ENCODE data around the gene TEX19. TPM values are rescaled to one million over a fixed set of nuclear protein-coding genes. Genes with fewer than 3 reads are reported as not detected.

The TEX19 gene
- total RNA-seq, 2 donors from 2014 or later, result not detected

- Histone ChIP-seq H3K27me3 (no peaks in the 10 kb centered on the region), H3K4me1 (no peaks in the 10 kb centered on the region), H3K27ac (no peak overlapping the region), H3K36me3 (replicated peaks in 1 of 2; ENCODE audit: insufficient read depth in 1 of 2, low read depth in 2 of 2) (peaks cover 0 to 3% of the 10 kb centered on the region in 2 donors), H3K9me3 (no peaks in the 10 kb centered on the region), H3K4me3 (no peak overlapping the region)
- TF ChIP-seq POLR2A (IDR thresholded peaks at IDR 0.05) (no peak), CTCF (IDR thresholded peaks at IDR 0.05) (no peak)
- no peak for ATAC-seq
- WGBS, 2 donors, result 91% methylated on average over 11 to 18 of the region's 18 CpGs
- intact Hi-C loops (cut with DNase I), result no loop called here
- DNase-seq, result no peak
These were observed 40.6 kb downstream of the TEX19 start for GRCh38 chr17:82399601-82400101.

- ATAC-seq, result no peak
- Histone ChIP-seq H3K4me1 (no peaks in the 10 kb centered on the region), H3K27ac (peak overlapping the region in 1 of 4 donors; percentile 16), H3K36me3 (replicated peaks in 1 of 2; ENCODE audit: insufficient read depth in 1 of 2, low read depth in 2 of 2) (peaks cover 0 to 3% of the 10 kb centered on the region in 2 donors), H3K9me3 (no peaks in the 10 kb centered on the region), H3K27me3 (no peaks in the 10 kb centered on the region), H3K4me3 (no peak overlapping the region)
- no peak for DNase-seq
- 59 to 71% methylated on average over 7 of the region's 7 CpGs for WGBS, 2 donors
- TF ChIP-seq CTCF (IDR thresholded peaks at IDR 0.05), result no peak
- no peak for TF ChIP-seq POLR2A (IDR thresholded peaks at IDR 0.05)
- intact Hi-C loops (cut with DNase I), result no loop called here
These were observed 41.2 kb downstream of the TEX19 start for GRCh38 chr17:82400206-82400605.

DNA sequence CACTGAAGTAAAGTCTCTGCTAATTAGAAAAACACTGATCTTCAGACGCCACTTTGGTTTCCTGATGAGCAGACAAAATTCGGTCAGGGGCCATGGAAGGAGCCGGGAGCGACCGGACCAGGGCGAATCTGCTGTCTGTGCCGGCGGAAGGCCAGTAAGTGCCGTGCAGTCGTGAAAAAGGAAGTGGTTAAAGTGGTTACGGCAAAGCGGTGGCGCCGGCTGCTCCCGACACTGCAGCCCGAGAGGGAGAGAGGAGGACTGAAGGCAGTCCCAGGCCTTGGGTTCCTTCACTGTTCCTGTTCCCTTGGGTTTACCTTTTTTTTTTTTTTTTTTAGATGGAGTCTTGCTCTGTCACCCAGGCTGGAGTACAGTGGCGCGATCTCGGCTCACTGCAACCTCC lies 41.8 kb downstream of the TEX19 start:
- TF ChIP-seq CTCF (IDR thresholded peaks at IDR 0.05) (no peak), POLR2A (IDR thresholded peaks at IDR 0.05) (no peak)
- peak in 1 of 4 donors; percentile 56 for DNase-seq
- ATAC-seq, result no peak
- H3K27me3 ChIP-seq, result no peaks in the 10 kb centered on the region
- WGBS, 2 donors, result 66 to 93% methylated on average over 19 of the region's 19 CpGs
- H3K27ac ChIP-seq, result peak overlapping the region in 1 of 4 donors; percentile 16
- H3K9me3 ChIP-seq, result no peaks in the 10 kb centered on the region
- no peak overlapping the region for H3K4me3 ChIP-seq
- no peaks in the 10 kb centered on the region for H3K4me1 ChIP-seq
- intact Hi-C loops (cut with DNase I), result no loop called here
- peaks cover 0 to 3% of the 10 kb centered on the region in 2 donors for H3K36me3 ChIP-seq (replicated peaks in 1 of 2; ENCODE audit: insufficient read depth in 1 of 2, low read depth in 2 of 2)

DNA sequence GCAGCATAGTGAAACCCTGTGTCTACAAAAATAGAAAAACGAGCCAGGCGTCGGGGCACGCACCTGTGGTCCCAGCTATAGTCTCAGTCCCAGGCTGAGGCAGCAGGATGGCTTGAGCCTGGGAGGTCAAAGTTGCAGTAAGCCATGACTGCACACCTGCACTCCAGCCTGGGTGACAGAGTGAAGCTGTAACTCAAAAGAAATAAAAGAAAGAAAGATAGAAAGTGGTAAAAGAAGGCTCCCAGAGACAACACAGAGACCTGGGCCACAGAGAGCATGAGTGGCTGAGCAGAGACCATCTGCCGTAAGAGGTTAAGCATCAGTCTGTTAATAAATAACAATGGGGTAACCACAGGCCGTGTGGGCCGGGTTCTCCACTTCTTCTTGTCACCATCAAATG lies 43.8 kb downstream of the TEX19 start:
- DNase-seq, result no peak
- WGBS, 2 donors, result 80 to 82% methylated on average over 7 of the region's 7 CpGs
- TF ChIP-seq CTCF (IDR thresholded peaks at IDR 0.05), result no peak
- TF ChIP-seq POLR2A (IDR thresholded peaks at IDR 0.05), result no peak

More for the DNA sequence above, 43.8 kb downstream of the TEX19 start:
- Histone ChIP-seq H3K9me3 (no peaks in the 10 kb centered on the region), H3K27me3 (no peaks in the 10 kb centered on the region), H3K4me3 (no peak overlapping the region), H3K4me1 (no peaks in the 10 kb centered on the region), H3K27ac (no peak overlapping the region), H3K36me3 (replicated peaks in 1 of 2; ENCODE audit: insufficient read depth in 1 of 2, low read depth in 2 of 2) (peaks cover 0 to 3% of the 10 kb centered on the region in 2 donors)
- ATAC-seq, result no peak
- intact Hi-C loops (cut with DNase I), result no loop called here
